ENCODE data around the gene ARHGAP24.
"Not testable (repeated sequence)": the region's sequence is repeated elsewhere in the genome, so short reads cannot be mapped to it uniquely, and the experiment has no call there.

The ARHGAP24 gene

DNA sequence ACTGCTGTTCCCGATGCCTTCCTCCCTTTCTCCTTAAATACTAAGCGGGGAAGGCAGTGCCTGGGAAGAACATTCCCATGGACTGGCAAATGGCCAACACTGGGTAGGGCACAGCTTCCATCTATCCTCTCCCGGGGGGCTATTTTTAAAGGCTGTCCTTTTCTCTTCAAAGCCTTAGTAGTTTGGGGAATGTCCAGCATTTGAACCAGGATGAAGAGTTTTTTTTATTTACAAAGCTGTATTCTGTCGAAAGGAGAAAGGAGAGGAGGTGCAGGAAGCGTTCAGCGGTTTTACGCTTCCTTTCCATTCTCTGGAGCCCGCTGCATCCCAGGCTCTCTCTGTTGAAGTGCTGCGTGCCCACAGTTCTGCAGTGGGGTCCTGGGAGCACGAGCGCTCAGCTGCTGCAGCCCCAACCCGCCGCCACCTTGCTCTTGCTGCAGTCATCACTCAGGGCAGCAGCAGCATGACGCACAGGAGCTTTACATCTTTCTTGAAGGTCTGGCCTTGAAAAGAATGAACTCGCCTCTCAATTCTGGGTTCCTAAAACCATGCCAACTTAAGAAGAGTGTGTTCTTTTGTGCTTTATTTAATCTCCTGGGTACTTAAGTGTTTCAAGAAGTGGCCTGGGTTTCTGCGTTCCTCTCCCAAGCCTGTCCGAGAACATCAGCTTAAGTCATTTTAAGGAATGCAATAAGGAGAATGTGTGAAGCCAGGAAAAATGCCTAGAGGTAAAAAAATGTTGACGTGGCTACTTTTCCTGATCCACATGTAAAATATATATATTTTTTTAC, 457.7 kb downstream of the ARHGAP24 start:
- DNase-seq = peak; percentile 62

DNA sequence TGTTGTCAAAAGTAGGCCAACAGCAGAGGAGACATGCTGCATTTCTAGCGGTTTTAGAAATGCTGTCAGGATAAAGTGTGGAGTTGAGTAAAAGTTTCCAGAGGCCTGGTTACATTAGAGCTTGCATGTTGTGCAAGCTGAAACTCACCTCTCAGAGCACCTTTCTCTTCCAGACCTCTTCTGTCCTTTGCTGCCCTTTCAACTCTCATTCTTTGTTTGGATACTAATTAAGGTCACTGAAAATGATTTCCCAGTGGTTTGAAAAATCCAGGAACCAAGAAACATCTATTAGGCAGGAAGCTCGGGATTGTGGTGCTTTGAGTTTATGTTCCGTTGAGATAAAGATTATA, 458.3 kb downstream of the ARHGAP24 start:
- DNase-seq = no peak

DNA sequence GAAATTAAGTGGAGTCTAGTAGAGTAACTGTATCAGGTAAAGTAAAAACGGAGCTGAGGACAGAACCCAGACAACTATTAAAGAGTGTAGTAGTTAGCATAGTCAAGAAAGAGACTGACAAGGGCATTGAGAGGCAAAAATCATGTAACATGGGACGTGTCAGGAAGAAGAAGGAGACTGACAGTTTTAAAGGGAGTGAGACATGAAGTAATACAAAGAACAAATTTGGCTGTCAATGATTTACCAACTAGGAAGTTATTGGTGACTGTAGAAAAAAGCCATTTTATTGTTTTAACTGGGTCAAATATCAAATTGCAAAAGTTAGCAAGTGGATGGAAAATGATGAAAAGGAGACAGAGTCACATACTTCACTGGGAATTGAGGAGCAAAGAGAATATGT, 462.6 kb downstream of the ARHGAP24 start:
- no peak for DNase-seq

DNA sequence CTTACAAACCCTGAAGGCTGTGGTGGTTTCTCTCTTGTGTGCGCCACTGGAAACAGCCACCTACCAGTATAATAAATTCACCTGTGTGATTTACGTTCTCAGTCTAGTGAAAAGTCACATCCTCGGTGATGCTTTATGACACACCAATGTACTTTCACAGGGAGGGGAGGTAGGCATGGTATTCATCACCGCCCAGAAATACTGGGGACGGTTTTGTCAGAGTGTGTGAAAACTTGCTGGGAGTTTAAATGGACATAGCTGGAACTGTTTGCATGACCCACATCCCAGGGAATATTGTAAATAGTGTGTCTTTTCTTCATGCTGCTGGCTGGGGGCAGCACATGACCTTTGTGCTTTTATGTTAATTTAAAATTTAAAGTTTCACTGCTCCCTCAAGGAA, 463.1 kb downstream of the ARHGAP24 start:
- DNase-seq = peak; percentile 2

DNA sequence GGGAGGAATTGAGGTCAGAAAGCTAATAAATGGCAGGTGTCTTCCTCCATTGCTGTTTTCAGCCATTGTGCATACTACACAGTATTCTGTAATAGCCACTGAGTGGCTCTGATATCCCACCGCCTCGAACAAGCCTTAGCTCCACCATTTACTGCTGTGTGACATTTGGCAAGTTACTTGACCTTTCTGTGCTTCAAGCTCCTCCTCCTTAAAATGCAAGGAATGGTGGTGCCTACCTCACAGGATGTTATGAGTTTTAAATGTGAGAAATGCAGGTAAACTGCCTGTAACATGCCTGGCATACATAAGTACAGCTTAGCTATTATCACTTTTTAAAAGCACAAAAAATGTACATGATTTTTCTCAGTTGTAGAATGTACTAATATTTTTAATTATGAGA, 464.0 kb downstream of the ARHGAP24 start:
- DNase-seq = no peak

DNA sequence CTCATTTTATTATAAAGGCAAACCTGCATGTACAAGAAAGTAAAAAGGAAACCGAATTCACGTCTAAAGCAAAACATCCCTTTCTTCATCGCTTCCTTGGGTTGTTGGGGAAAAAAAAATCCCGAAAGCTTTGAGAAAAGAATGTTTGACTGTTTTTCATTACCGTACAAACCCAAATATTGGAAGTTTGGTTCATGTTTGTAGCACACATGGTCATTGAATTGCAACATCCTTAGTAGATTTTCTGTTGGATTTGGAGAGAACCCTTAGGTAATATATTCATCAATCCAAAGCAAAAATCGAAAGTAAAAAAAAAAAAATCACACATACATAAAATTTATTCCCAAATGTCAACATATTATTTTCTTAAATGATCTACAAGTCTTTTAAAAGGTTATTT, 464.6 kb downstream of the ARHGAP24 start:
- DNase-seq = no peak

DNA sequence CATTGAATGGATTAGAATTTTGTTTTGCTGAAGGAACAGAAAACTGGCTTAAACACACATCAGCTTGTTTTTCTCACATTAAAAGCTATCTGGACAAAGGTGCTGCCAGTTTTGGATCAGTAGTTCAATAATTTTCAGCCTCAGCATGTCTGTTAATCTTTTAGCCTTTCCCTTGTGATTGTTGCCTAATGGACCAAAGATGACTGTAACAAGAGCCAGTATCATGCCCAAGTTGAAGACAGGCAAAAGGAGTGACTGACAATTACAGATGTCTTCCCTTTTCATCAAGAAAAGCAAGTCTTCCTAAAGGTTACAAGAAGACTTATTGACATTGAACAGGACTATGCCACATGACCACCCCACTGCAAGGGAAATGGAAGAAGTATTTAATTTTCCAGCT, 465.2 kb downstream of the ARHGAP24 start:
- DNase-seq = no peak

DNA sequence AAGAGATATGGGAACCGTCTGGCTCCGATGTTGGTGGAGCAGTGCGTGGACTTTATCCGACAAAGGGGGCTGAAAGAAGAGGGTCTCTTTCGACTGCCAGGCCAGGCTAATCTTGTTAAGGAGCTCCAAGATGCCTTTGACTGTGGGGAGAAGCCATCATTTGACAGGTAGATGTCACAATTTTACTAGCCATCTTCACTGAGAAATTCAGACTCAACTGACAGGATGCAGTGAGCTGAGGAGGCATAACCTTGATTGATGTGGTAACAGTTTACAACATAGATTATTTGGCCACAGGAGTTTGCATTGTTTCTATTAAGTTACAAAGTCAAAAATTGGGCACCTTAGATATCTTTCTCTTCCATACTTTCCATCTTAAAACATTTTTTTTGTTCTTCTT, 467.2 kb downstream of the ARHGAP24 start:
- no peak for DNase-seq

DNA sequence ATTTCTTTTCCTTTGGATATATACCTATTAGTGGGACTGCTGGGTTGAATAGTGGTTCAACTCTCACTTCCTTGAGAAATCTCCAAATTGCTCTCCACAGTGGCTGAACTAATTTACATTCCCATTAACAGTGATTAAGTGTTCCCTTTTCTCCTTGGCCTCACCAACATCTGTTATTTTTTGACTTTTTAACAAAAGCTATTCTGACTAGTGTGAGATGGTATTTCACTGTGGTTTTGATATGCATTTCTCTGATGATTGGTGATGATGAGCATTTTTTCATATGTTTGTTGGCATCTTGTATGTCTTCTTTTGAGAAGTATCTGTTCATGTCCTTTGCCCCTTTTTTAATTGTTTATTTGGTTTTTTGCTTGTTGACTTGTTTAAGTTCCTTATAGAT, 471.9 kb downstream of the ARHGAP24 start:
- DNase-seq = no peak

DNA sequence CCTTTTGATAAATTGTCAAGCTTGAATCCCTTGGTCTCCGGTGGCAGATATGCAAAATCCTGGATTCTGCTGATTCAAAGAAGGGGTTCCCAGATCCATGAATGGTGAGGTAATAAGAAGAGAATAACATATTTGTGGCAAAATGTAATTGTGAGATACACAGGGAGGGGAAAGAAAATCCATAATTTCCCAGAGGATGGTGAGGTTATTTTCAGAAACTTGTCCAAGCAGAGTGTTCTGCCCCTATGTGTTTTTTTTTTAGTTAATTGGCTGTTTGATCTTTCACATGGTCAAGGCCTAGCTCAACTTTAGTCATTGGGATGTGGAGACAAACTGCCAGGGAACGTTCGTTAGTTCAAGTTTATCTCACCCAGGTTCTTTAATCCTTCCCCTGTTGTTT, 476.1 kb downstream of the ARHGAP24 start:
- no peak for DNase-seq

DNA sequence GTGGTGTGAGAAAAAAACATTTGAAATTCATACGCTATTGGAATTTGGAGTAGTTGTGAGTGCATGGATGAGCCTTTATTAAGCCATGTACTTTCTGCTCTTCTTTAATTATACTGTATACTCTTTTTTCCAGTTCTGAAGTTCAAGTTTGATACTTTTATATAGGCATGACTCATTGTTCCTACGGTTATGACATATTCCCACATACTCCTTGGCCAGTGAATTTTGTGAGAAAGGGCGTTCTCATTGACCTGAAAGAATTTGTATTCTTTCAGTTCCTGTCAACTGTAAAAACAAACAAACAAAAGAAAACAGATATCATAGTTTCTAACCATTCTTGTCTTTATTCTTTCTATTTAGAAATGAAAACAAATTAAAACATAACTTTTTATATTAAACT, 477.6 kb downstream of the ARHGAP24 start:
- DNase-seq = no peak

DNA sequence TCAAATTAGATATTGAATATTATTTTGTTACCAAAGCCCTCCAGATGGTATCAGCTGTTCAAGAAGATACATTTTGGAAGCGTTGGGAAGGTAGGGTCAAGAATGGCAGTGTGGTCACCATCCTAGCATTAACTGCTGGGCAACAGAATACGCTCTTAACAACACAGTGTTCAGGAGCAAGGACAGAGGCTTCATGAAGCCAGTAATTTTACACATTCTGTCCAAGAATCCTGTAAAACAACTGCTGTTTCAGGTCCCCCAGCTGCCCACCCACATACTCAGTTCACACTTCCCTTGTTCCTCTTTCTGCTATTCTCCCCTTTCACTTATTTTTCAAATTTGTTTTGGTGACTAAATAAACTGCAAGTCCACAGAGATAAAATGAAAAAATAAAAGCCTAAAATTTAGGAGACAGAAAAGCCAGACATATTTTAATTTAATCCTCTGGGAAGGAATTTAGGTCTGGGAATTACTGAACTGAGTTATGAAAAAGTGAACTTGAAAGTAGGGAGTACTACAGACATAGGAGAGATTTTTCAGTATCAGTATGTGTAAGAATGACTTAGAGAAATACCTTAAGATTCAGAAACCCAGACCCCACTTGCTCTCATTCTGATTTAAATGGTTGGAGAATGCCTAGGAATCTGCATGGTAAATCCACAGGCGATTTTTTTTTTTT, 478.2 kb downstream of the ARHGAP24 start:
- DNase-seq = no peak

DNA sequence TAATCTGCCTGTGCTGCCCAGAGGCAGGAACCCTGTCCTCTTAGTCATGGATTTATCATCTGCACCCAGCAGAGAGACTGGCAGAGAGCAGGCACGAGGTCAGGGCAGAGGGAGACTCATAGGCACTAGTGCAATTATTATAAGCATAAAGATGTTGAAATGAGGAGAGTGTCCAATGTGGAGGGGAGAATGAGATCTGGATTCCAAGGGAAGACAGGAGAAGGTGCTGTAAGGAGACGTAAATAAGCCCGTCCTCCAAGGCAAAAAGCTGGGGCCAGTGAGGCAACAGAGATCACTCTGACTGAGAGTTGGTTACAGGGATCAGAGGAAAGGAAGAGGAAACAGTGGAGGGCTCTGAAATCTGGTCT, 478.7 kb downstream of the ARHGAP24 start:
- DNase-seq = no peak

DNA sequence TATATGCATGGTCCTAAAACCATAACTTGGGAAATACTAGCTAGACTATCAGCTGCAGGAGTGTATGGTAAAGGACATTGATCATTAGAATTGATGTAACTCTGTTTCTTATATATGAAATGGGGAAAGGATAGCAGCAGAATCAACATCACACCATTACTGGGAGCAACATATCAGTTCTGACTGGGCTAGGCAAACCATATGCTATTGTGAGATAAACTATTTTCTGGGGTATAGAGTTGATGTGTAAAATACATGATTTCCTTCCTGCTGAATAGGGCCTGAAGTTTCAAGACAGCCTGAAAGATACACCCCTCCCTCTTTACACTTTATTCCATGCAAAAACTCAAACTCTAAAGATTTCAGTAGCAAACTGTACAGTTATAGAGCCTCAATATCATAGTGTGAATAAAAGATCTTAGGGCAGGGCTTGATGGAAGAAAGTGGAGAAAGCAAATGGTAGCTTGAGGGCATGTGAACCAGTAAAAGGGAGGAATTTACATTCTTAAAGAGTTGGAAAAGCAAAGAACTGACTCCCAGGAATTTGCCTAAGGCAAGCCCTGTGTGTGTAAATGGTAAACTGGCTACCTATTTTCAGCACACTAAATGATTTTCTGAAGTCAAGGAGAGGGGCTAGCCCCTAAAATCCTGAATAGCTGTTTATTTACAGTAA, 480.8 kb downstream of the ARHGAP24 start:
- no peak for DNase-seq

DNA sequence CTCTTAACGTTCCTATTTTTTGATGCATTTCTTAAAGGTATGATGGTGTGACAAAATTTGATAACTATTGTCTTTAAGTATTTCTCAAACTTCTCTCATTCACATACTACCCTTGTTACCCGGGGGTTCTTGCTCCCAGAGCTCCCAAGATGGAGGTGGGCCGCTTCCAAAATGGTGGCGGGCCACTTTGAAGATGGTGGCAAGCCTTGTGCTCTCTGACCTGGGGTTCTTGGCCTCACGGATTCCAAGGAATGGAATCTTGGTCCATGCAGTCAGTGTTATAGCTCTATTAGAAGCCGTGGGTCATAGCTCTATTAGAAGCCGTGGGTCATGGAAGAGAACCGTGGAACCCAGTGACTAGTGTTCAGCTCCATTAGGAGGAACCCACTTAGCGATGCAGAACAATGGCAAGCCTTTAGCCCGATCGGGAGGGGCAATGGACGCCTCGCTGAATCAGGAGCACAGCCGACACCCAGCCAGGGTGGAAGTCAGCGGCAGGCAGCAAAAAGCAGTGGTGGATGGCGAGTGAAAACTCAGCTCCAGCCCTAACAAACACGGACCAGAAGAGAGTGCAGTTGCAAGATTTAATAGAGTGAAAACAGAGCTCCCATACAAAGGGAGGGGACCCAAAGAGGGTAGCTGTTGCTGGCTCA, 481.5 kb downstream of the ARHGAP24 start:
- DNase-seq = peak; percentile 30

DNA sequence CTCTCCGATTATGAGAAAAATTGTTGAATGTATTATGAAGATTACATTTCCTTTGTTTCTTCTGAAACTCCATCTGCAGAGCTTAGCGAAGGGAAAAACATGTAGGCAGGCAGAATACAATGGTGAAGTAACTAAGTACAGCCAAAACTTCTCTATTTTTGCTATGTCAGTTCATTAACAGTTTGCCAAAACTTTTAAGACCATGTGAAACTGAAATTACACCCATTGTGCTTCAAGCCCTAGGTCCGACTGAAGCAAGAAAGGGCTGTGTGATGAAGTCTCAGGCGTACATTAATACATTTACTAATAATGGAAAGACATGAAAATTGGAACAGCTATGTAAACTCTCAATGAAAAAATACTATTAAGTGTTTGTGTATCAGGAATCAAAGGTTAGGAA, 486.9 kb downstream of the ARHGAP24 start:
- DNase-seq = no peak

DNA sequence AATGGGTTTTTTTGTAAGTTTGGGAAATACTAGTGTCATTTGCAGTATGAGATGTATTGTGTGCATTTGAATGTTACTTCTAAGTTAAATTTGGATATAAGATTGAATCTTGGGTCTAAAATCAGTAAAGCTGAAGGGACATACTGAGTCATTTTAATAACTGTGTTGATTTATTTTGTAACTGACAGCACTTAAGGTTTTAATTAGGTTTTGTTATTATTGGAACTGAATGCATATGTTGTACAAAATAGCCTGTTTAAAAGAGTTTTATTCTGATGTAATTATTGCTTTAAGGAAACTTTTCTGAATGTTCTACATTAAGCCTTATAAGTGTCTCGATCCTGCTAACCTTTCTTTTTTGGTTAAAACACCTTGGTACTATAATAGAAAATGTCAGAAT, 488.3 kb downstream of the ARHGAP24 start:
- DNase-seq = no peak

DNA sequence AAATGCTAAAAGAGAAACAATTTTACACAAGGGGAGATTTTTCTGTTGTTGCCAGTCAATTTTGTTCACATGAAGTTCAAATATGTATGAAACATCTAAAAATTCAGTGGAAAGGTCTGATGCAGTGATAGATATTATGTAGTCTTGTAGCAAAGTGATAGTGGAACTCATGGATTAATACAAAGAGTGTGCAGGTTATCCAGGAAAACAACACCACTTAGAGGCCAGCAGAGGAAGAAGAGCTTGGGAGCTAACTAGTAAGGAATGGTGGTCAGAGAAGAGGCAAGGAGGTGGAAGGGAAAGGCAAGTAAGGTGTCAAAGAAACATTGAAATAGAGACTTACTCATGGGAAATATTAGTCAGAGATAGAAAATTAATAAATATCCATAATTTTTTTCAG, 489.3 kb downstream of the ARHGAP24 start:
- peak; percentile 15 for DNase-seq

DNA sequence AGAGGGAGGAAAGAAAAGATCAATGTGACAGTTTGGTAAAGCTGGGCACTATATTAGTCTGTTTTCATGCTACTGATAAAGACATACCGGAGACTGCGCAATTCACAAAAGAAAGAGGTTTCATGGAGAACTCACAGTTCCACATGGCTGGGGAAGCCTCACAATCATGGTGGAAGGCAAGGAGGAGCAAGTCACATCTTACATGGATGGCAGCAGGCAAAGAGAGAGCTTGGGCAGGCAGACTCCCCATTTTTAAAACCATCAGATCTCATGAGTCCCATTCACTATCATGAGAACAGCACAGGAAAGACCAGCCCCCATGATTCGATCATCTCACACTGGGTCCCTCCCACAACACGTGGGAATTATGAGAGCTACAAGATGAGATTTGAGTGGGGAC, 490.1 kb downstream of the ARHGAP24 start:
- DNase-seq = not testable (repeated sequence)

DNA sequence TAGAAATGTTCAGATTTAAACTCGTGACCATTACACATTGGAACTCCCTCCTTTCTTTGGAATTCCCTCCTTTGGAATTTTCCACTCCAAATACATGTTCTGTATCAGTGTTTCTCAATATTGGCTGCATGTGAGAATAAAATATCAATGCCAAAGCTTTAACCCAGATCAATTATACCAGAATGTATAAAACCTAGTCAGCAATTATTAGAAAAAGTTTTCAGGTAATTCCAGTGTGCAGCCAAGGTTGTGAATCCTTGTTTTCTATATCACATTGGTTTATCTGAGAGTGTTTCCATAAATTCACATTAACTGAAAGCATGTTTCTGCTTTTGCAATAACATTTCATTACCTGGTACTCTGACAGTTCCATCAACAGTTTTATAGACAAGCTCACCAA, 490.6 kb downstream of the ARHGAP24 start:
- no peak for DNase-seq

DNA sequence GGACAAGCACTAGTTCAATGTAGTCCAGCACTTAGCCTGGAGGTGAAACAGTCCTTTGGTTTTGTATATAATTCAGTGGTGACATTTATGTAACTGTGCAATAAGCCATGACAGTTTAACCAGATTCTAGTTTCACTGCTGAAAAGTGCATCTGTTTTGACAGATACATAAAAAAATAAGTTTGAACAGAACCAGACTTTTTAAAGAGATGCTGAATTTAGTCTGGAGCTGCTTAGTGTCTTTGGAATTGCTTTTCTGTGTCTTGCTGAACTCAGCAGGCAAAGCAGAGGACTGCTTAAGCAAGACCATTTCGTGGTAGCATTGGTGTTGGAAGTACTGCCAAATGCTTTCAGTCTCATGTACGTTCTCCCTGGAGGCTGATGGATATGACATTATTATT, 491.4 kb downstream of the ARHGAP24 start:
- DNase-seq = no peak

DNA sequence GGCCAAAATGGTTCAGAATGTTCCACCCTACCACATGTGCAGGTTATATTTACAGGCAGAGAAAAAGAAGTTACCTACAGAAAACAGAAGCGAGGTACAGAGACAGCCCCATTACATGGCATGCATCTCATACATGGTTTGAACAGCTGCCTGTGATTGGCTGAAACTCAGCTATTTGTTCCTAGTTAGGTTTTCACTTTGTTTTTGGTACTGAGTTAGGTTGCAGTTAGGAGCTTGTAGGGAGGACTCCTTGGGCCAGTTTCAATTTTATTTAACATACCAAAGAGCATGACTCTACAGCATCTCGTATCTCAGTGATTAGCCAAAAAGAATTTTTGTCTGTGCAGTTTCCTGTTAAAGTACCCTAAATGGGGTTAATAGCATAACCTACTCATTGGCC, 492.9 kb downstream of the ARHGAP24 start:
- no peak for DNase-seq

DNA sequence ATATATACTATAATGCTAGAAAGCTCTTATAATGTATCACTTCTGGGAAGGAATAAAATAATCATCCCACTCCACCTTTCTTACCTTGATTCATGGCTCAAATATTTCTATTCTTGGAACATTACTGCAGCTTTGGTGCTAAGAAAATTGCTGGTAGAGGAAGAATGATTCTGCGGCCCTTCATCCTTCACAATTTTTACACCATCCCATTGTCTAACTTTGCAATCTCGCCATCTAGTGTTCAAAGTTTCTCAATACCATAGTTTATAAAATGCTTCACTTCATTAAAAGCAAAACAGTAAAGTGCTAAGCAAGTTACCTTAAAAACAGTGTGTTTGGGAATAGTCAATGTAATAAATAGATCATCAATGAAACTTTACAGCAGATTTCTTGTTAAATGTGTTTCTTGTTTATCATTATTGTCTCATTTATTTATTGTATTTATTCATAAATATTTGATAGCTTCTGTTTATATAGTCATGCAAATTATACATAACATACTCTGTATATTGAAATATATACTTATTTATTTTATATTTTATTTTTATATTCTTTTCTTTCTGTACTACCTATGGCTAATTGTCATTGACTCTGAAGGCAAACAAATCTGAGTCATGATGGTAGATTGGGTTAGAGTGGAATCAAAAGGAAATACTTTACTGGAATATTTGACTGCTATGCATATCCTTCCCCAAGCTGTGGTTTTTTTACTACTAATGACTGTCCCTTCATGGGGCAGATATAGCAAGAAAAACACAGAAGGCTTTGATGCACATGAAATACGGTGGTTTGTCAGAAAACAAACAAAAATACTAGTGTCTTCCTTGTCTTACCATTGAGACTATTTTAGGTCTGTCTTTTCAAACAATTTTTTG, 494.2 kb downstream of the ARHGAP24 start:
- peak; percentile 48 for DNase-seq

All from NCI-H69 (cell line).